Ascending aorta (tissue), 2 donors: ENCODE data around the gene TTLL9. TPM values are rescaled to one million over a fixed set of nuclear protein-coding genes. Genes with fewer than 3 reads are reported as not detected.

Experiments
- DNase-seq, 2 donors: peaks; one replicate each; pipeline ENCODE4 v3.0.0-alpha.2; 2019; ENCODE audit warnings: low spot score in 2 of 2
- H3K27ac ChIP-seq, 2 donors: fragments of 200-600 bp; sonication (generic); one replicate each; pipeline ENCODE4 v1.5.1; 2016 to 2017; ENCODE audit warnings: mild to moderate bottlenecking in 1 of 2
- H3K27me3 ChIP-seq: fragments of 200-600 bp; sonication (generic); one replicate; pipeline ENCODE4 v1.5.1; 2017
- H3K36me3 ChIP-seq, 2 donors: fragments of 200-600 bp; sonication (generic); one replicate each; pipeline ENCODE4 v1.5.1; 2016
- H3K4me1 ChIP-seq, 2 donors: fragments of 200-600 bp; sonication (generic); one replicate each; pipeline ENCODE4 v1.5.1; 2016 to 2017; ENCODE audit warnings: mild to moderate bottlenecking in 1 of 2
- H3K4me3 ChIP-seq, 2 donors: fragments of 200-600 bp; sonication (generic); one replicate each; pipeline ENCODE4 v1.5.1; 2016 to 2017; ENCODE audit warnings: mild to moderate bottlenecking in 1 of 2
- H3K9me3 ChIP-seq, 2 donors: fragments of 200-600 bp; sonication (generic); one replicate each; pipeline ENCODE4 v1.5.1; 2016
- intact Hi-C: fragments of 100-400 bp; cut with DNase I; formaldehyde crosslinking; loops from one replicate; pipeline ENCODE4 v1.15.1; 2023
- total RNA-seq: library from RNA; depleted of rRNA; stranded (reverse); fragments of >200 nt; gene quantifications from one replicate; pipeline ENCODE4 v1.1.0, GENCODE V29; 2016
- TF ChIP-seq, protein P1 (sequence below), 3 experiments: fragments of 200-600 bp in 2 of 3; fragments of 450-650 bp in 1 of 3; sonication (generic) in 2 of 3; IDR thresholded peaks; one replicate each; pipeline ENCODE4 v1.5.1; 2016 to 2019; ENCODE audit warnings: antibody characterized with exemption in 3 of 3, mild to moderate bottlenecking in 1 of 3, moderate library complexity in 1 of 3

The TTLL9 gene
- total RNA-seq, 1 donor from 2014 or later = not detected

DNA sequence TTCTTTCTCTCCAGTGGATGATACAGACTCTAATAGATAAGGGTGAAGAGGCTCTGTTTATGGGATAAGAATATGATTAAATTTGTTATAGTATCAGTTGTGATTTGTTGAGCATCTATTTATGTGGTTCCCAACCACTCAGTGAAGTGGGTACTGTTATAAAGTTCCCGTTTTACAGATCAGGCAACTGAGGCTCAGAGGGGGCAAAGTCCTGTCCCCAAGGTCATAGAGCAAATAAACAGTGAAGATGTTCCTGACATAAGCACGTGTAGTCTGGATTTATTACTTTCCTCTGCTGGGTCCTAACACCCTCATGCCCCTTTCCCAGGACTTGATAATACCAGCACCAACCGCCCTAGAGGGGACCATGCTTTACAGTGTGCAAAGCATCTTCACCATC, 4.2 kb upstream of the TTLL9 start:
- Histone ChIP-seq H3K27ac (no peak overlapping the region), H3K4me3 (no peak overlapping the region), H3K36me3 (no peaks in the 10 kb centered on the region), H3K27me3 (no peaks in the 10 kb centered on the region), H3K9me3 (no peaks in the 10 kb centered on the region), H3K4me1 (peaks cover 6 to 21% of the 10 kb centered on the region in 2 donors)
- TF ChIP-seq, protein P1, sequence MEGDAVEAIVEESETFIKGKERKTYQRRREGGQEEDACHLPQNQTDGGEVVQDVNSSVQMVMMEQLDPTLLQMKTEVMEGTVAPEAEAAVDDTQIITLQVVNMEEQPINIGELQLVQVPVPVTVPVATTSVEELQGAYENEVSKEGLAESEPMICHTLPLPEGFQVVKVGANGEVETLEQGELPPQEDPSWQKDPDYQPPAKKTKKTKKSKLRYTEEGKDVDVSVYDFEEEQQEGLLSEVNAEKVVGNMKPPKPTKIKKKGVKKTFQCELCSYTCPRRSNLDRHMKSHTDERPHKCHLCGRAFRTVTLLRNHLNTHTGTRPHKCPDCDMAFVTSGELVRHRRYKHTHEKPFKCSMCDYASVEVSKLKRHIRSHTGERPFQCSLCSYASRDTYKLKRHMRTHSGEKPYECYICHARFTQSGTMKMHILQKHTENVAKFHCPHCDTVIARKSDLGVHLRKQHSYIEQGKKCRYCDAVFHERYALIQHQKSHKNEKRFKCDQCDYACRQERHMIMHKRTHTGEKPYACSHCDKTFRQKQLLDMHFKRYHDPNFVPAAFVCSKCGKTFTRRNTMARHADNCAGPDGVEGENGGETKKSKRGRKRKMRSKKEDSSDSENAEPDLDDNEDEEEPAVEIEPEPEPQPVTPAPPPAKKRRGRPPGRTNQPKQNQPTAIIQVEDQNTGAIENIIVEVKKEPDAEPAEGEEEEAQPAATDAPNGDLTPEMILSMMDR (IDR thresholded peaks at IDR 0.05) = no peak
- peak in 1 of 2 donors; percentile 15 for DNase-seq
- intact Hi-C loops = no loop called here

- Histone ChIP-seq H3K27ac (peak overlapping the region in 1 of 2 donors; percentile 68), H3K4me1 (peaks cover 5 to 21% of the 10 kb centered on the region in 2 donors), H3K27me3 (no peaks in the 10 kb centered on the region), H3K36me3 (no peaks in the 10 kb centered on the region), H3K9me3 (no peaks in the 10 kb centered on the region), H3K4me3 (peak overlapping the region; percentile 88 to 90)
- DNase-seq = peak in 1 of 2 donors; percentile 53
- TF ChIP-seq, protein P1 (IDR thresholded peaks at IDR 0.05) = no peak
- intact Hi-C loops = no loop called here
Observed at GRCh38 chr20:31868853-31869672, 1.4 kb upstream of the TTLL9 start.

GRCh38 chr20:31869673-31869941, 827 bp upstream of the TTLL9 start:
- Histone ChIP-seq H3K27me3 (no peaks in the 10 kb centered on the region), H3K4me1 (peaks cover 5 to 21% of the 10 kb centered on the region in 2 donors), H3K36me3 (no peaks in the 10 kb centered on the region), H3K9me3 (no peaks in the 10 kb centered on the region), H3K4me3 (peak overlapping the region; percentile 88 to 90), H3K27ac (peak overlapping the region; percentile 41 to 68)
- TF ChIP-seq, protein P1 (IDR thresholded peaks at IDR 0.05) = no peak
- intact Hi-C loops = no loop called here
- DNase-seq = peak in 1 of 2 donors; percentile 55

DNA sequence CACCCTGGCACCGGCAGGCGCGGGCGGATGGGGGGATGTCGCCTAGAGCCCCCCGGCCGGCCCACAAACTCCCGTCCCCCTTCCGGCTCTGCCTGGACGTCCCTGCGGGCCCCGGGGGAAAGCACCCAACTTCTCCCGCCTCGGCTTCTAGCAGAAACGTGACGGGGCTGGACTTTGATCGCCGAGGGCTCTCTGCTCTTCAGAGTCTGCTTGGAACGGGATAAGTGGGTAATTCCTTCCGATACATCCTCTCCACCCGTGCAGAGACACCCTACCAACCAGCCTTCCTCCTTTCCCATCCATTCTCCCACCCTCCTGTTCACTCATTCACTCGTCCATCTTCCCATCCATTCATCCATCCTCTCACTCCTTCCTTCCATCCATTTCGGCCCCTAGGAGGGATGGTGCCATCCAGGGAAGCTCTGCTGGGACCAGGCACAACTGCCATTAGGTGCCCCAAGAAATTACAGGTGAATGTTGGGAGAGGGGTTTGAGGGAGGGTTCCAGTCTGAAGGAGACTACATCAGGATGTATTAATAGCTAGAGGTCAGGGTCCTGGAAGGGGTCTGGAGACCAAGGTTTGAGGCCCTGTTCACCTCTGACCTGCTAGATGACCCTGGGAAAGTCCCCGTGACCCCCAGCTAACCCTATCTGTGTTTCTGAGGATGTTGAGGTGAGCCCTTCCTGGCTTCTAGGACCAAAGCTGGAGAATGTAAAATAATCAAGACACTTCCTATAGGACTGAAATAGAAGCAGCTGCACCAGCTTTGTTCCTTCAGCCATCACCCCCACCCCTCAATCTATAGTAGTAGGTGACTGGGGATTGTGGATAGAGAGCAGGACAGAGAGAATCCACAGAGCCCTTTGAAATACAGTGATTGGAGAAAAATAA, 538 bp downstream of the TTLL9 start:
- intact Hi-C loops = loop anchor here (1.0 to 10.0 kb wide), 4 partner anchors 8 to 334 kb away; partner anchors contain the start of genes FOXS1, PDRG1, PLAGL2 and POFUT1
- TF ChIP-seq, protein P1 (IDR thresholded peaks at IDR 0.05) = no peak
- peak in 1 of 2 donors; percentile 65 for DNase-seq
- Histone ChIP-seq H3K27me3 (no peaks in the 10 kb centered on the region), H3K9me3 (no peaks in the 10 kb centered on the region), H3K36me3 (no peaks in the 10 kb centered on the region), H3K4me3 (peak overlapping the region; percentile 88 to 90), H3K27ac (peak overlapping the region; percentile 41 to 68), H3K4me1 (peaks cover 5 to 21% of the 10 kb centered on the region in 2 donors)

DNA sequence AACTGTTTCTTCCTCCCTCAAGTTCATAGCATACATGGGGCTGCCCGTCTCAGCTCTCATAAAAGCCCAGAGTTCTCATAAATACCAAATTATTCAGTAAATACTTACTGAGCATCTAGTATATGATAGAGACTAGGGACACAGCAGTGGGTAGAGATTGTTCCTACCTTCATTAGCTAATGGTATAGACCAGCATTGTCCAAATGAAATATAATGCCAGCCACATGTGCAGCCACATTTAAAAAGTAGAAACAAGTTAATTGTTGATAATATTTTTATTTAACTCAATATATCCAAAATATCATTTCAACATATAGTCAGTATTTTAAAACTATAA, 1.2 kb downstream of the TTLL9 start:
- H3K4me3 ChIP-seq = no peak overlapping the region
- TF ChIP-seq, protein P1 (IDR thresholded peaks at IDR 0.05) = no peak
- H3K27me3 ChIP-seq = no peaks in the 10 kb centered on the region
- H3K36me3 ChIP-seq = no peaks in the 10 kb centered on the region
- no peak for DNase-seq
- intact Hi-C loops = loop anchor here (2.0 to 10.0 kb wide), 3 partner anchors 27 to 333 kb away; partner anchors contain the start of genes FOXS1, PDRG1, PLAGL2 and POFUT1
- H3K27ac ChIP-seq = no peak overlapping the region
- H3K9me3 ChIP-seq = no peaks in the 10 kb centered on the region
- H3K4me1 ChIP-seq = peaks cover 5 to 21% of the 10 kb centered on the region in 2 donors
